Fibroblast of lung (primary cell): ENCODE results near the gene UBE2D2. TPM values are rescaled to one million over a fixed set of nuclear protein-coding genes. Genes with fewer than 3 reads are reported as not detected.
A peak's percentile ranks its signal among the peaks of the same experiment; 100 is the strongest.
"Not testable (repeated sequence)": the region's sequence is repeated elsewhere in the genome, so short reads cannot be mapped to it uniquely, and the experiment has no call there.

Source experiments
- DNase-seq, 2 donors: peaks; one replicate each; pipeline versions ENCODE4 v3.0.0 to v3.0.0-alpha.2; 2010; ENCODE audit warnings: low read depth in 2 of 2
- H2AFZ ChIP-seq: 2 replicates; pipeline ENCODE4 v1.5.1; 2012; ENCODE audit warnings: low read length, control low read depth, inconsistent platforms
- H3K27ac ChIP-seq: 2 replicates; pipeline ENCODE4 v1.5.1; 2011; ENCODE audit warnings: low read length, control low read depth; ENCODE audit not compliant: insufficient read depth
- H3K27me3 ChIP-seq: 2 replicates; pipeline ENCODE4 v1.5.1; 2011; ENCODE audit warnings: mild to moderate bottlenecking, low read length; ENCODE audit not compliant: control insufficient read depth, insufficient read depth
- H3K36me3 ChIP-seq: 2 replicates; pipeline ENCODE4 v1.5.1; 2011; ENCODE audit warnings: low read length; ENCODE audit not compliant: control insufficient read depth, insufficient read depth
- H3K4me1 ChIP-seq: 2 replicates; pipeline ENCODE4 v1.5.1; 2011; ENCODE audit warnings: low read length; ENCODE audit not compliant: control insufficient read depth, insufficient read depth; ENCODE audit errors: extremely low read depth
- H3K4me2 ChIP-seq: 2 replicates; pipeline ENCODE4 v1.5.1; 2011; ENCODE audit warnings: low read length, control low read depth; ENCODE audit not compliant: insufficient read depth; ENCODE audit errors: extremely low read depth
- H3K4me3 ChIP-seq, 4 experiments: fragments of 200-600 bp in 1 of 4; sonication (generic) in 1 of 4; replicated peaks in 1 of 4; 2 replicates each; pipeline ENCODE4 v1.5.1; 2011 to 2016; ENCODE audit warnings: low read length in 4 of 4, low read depth in 3 of 4, mild to moderate bottlenecking in 3 of 4, control low read depth in 2 of 4, inconsistent platforms in 1 of 4, mixed read lengths in 1 of 4; ENCODE audit not compliant: insufficient read depth in 1 of 4; ENCODE audit errors: control extremely low read depth in 1 of 4
- H3K79me2 ChIP-seq: 2 replicates; pipeline ENCODE4 v1.5.1; 2012; ENCODE audit warnings: mild to moderate bottlenecking, low read length, inconsistent platforms; ENCODE audit not compliant: control insufficient read depth, insufficient read depth
- H3K9ac ChIP-seq: 2 replicates; pipeline ENCODE4 v1.5.1; 2011; ENCODE audit warnings: mild to moderate bottlenecking, low read length, control low read depth; ENCODE audit not compliant: insufficient read depth
- H3K9me3 ChIP-seq: 2 replicates; pipeline ENCODE4 v1.5.1; 2012; ENCODE audit warnings: low read depth, low read length; ENCODE audit not compliant: control insufficient read depth, insufficient read depth
- H4K20me1 ChIP-seq: 2 replicates; pipeline ENCODE4 v1.5.1; 2011; ENCODE audit warnings: low read length; ENCODE audit not compliant: control insufficient read depth, insufficient read depth; ENCODE audit errors: extremely low read depth
- CTCF ChIP-seq, 2 donors: IDR thresholded peaks in 1 of 2; conservative IDR thresholded peaks in 1 of 2; 1 replicate in 1 of 2; 2 replicates in 1 of 2; pipeline ENCODE4 v1.5.1; 2011 to 2012; ENCODE audit warnings: low read length in 2 of 2, control low read depth in 1 of 2, inconsistent platforms in 1 of 2, low read depth in 1 of 2, mild to moderate bottlenecking in 1 of 2
- EZH2 ChIP-seq: IDR thresholded peaks from 2 replicates; pipeline ENCODE4 v1.5.1; 2012; ENCODE audit warnings: low read length, control low read depth, mild to moderate bottlenecking; ENCODE audit errors: missing control alignments
- polyA plus RNA-seq, 2 donors: library from polyadenylated mRNA; depleted of rRNA in 1 of 2; stranded (reverse) in 1 of 2; unstranded in 1 of 2; fragments of >200 nt; gene quantifications; 2 replicates each; pipeline ENCODE4 v1.2.1, GENCODE V29; 2011 to 2012; ENCODE audit warnings: missing spikeins in 1 of 2
- total RNA-seq: library from RNA; depleted of rRNA; stranded (reverse); fragments of >200 nt; gene quantifications from 2 replicates; pipeline ENCODE4 v1.2.1, GENCODE V29; 2014

UBE2D2 gene
- total and polyA plus RNA-seq, 2 donors (not counting 1 experiment from before 2014, with no cell fraction given), result 56.5 to 62.9 TPM

- Histone ChIP-seq H2AFZ (no peak overlapping the region), H3K4me2 (no peak overlapping the region), H3K9me3 (no peaks in the 10 kb centered on the region), H3K36me3 (no peaks in the 10 kb centered on the region), H4K20me1 (no peaks in the 10 kb centered on the region), H3K4me3 (no peak overlapping the region), H3K79me2 (peaks cover 64% of the 10 kb centered on the region), H3K9ac (no peak overlapping the region), H3K4me1 (peaks cover 7% of the 10 kb centered on the region), H3K27ac (no peak overlapping the region), H3K27me3 (no peaks in the 10 kb centered on the region)
- TF ChIP-seq CTCF (conservative IDR thresholded peaks at IDR 0.05 in 1 of 2, IDR thresholded peaks at IDR 0.05 in 1 of 2; ENCODE audit: low read depth in 1 of 2, low read length in 2 of 2) (no peak), EZH2 (no peak)
- DNase-seq, result no peak
These were observed 31.1 kb downstream of the UBE2D2 start for GRCh38 chr5:139592289-139592688.

GRCh38 chr5:139593076-139593475 lies 31.9 kb downstream of the UBE2D2 start:
- H4K20me1 ChIP-seq, H3K9ac ChIP-seq, DNase-seq, H3K4me3 ChIP-seq, H3K9me3 ChIP-seq, H3K36me3 ChIP-seq, H3K4me2 ChIP-seq, H3K4me1 ChIP-seq, H3K27ac ChIP-seq, H3K27me3 ChIP-seq, H2AFZ ChIP-seq: not testable (repeated sequence)
- H3K79me2 ChIP-seq, result peaks cover 62% of the 10 kb centered on the region

- peak overlapping the region; percentile 54 for H3K4me2 ChIP-seq
- H3K27me3 ChIP-seq, result no peaks in the 10 kb centered on the region
- no peak overlapping the region for H3K9ac ChIP-seq
- H3K36me3 ChIP-seq, result no peaks in the 10 kb centered on the region
- no peak overlapping the region for H2AFZ ChIP-seq
- peak overlapping the region; percentile 31 for H3K27ac ChIP-seq
- peaks cover 7% of the 10 kb centered on the region for H3K4me1 ChIP-seq
- H3K9me3 ChIP-seq, result no peaks in the 10 kb centered on the region
- peaks cover 63% of the 10 kb centered on the region for H3K79me2 ChIP-seq
- peak; percentile 21 to 79 for DNase-seq
- TF ChIP-seq EZH2, result no peak
- TF ChIP-seq CTCF (conservative IDR thresholded peaks at IDR 0.05 in 1 of 2, IDR thresholded peaks at IDR 0.05 in 1 of 2; ENCODE audit: low read depth in 1 of 2, low read length in 2 of 2), result no peak
- H3K4me3 ChIP-seq, result no peak overlapping the region
- no peaks in the 10 kb centered on the region for H4K20me1 ChIP-seq
These were observed 32.7 kb downstream of the UBE2D2 start for GRCh38 chr5:139593716-139594319.
